ENCODE results near the gene CLEC16A.

Gene CLEC16A

DNA sequence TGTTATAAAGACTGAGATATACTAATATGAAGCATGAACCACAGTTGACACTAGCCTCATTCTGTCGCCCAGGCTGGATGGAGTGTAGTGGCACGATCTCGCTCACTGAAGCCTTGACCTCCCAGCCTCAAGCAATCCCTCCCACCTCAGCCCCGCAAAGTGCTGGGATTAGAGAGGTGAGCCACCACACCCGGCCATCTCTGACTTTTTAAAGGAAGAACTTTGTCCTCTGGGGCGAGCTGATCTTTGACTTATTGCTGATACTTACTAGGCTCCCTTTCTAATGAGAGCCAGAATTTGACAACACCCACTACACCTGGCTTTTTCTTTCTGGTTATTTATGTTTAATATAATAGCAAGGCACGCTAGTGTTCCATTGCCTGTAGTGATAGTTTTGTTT, 57.2 kb downstream of the CLEC16A start:
- H3K27me3 ChIP-seq (ENCODE audit: insufficient read depth, poor library complexity, severe bottlenecking): no peaks in the 10 kb centered on the region
- DNase-seq (ENCODE audit: low read depth in 1 of 2, low spot score in 1 of 2): no peak
- TF ChIP-seq, protein P1, sequence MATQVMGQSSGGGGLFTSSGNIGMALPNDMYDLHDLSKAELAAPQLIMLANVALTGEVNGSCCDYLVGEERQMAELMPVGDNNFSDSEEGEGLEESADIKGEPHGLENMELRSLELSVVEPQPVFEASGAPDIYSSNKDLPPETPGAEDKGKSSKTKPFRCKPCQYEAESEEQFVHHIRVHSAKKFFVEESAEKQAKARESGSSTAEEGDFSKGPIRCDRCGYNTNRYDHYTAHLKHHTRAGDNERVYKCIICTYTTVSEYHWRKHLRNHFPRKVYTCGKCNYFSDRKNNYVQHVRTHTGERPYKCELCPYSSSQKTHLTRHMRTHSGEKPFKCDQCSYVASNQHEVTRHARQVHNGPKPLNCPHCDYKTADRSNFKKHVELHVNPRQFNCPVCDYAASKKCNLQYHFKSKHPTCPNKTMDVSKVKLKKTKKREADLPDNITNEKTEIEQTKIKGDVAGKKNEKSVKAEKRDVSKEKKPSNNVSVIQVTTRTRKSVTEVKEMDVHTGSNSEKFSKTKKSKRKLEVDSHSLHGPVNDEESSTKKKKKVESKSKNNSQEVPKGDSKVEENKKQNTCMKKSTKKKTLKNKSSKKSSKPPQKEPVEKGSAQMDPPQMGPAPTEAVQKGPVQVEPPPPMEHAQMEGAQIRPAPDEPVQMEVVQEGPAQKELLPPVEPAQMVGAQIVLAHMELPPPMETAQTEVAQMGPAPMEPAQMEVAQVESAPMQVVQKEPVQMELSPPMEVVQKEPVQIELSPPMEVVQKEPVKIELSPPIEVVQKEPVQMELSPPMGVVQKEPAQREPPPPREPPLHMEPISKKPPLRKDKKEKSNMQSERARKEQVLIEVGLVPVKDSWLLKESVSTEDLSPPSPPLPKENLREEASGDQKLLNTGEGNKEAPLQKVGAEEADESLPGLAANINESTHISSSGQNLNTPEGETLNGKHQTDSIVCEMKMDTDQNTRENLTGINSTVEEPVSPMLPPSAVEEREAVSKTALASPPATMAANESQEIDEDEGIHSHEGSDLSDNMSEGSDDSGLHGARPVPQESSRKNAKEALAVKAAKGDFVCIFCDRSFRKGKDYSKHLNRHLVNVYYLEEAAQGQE (IDR thresholded peaks at IDR 0.05; ENCODE audit: insufficient replicate concordance, low read depth): no peak
- no peak for TF ChIP-seq GABPA (IDR thresholded peaks at IDR 0.05; ENCODE audit: low read depth)
- TF ChIP-seq, protein P2, sequence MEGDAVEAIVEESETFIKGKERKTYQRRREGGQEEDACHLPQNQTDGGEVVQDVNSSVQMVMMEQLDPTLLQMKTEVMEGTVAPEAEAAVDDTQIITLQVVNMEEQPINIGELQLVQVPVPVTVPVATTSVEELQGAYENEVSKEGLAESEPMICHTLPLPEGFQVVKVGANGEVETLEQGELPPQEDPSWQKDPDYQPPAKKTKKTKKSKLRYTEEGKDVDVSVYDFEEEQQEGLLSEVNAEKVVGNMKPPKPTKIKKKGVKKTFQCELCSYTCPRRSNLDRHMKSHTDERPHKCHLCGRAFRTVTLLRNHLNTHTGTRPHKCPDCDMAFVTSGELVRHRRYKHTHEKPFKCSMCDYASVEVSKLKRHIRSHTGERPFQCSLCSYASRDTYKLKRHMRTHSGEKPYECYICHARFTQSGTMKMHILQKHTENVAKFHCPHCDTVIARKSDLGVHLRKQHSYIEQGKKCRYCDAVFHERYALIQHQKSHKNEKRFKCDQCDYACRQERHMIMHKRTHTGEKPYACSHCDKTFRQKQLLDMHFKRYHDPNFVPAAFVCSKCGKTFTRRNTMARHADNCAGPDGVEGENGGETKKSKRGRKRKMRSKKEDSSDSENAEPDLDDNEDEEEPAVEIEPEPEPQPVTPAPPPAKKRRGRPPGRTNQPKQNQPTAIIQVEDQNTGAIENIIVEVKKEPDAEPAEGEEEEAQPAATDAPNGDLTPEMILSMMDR (IDR thresholded peaks at IDR 0.05; ENCODE audit: insufficient read depth, low read length): no peak
- no peak for TF ChIP-seq SPI1 (IDR thresholded peaks at IDR 0.05; ENCODE audit: borderline replicate concordance, low read depth)
- TF ChIP-seq POLR2AphosphoS5 (IDR thresholded peaks at IDR 0.05; ENCODE audit: low read depth): no peak
- no peak overlapping the region for H3K4me3 ChIP-seq (replicated peaks; ENCODE audit: insufficient read depth, low read length)
- H3K27ac ChIP-seq (replicated peaks): no peak overlapping the region

DNA sequence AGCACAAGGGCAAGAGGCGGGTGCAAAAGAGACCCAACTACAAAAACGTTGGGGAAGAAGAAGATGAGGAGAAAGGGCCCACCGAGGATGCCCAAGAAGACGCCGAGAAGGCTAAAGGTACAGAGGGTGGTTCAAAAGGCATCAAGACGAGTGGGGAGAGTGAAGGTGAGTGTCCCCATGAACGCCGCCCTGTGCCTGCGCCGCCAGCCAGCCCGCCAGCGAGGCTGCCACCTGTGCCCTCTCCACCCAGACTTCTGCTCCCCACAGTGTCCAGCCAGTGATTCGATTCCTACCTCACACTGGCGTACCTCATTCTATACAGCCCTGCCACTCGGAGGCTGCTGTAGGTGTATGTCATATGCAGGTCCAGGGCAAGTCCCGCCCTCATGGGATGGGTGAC, 58.8 kb downstream of the CLEC16A start:
- DNase-seq (ENCODE audit: low read depth in 1 of 2, low spot score in 1 of 2): no peak
- TF ChIP-seq, protein P2 (IDR thresholded peaks at IDR 0.05; ENCODE audit: insufficient read depth, low read length): no peak
- TF ChIP-seq GABPA (IDR thresholded peaks at IDR 0.05; ENCODE audit: low read depth): no peak
- Histone ChIP-seq H3K27ac (replicated peaks) (no peak overlapping the region), H3K4me3 (replicated peaks; ENCODE audit: insufficient read depth, low read length) (no peak overlapping the region), H3K27me3 (ENCODE audit: insufficient read depth, poor library complexity, severe bottlenecking) (no peaks in the 10 kb centered on the region)

DNA sequence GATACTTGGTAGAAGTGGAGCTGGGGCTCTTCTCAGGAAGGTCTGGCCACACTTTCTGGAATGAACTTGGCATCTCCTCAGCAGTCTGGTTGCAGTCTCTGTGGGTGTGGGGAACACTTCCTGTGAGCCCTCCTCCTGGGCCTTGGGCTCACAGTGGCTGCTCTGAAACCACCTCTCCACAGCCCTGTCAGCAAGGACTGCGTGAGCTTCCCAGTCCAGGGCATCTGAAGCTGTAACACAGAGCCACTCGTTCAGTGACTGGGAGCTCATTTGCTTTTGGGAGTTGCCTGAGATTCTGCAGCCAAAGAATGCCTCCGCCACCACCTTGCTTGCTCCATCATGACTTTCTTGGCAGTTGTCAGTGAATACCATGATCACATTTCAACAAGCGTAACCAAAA, 60.0 kb downstream of the CLEC16A start:
- H3K4me3 ChIP-seq (replicated peaks; ENCODE audit: insufficient read depth, low read length): no peak overlapping the region
- no peak for DNase-seq (ENCODE audit: low read depth in 1 of 2, low spot score in 1 of 2)
- no peak overlapping the region for H3K27ac ChIP-seq (replicated peaks)
- TF ChIP-seq, protein P1 (IDR thresholded peaks at IDR 0.05; ENCODE audit: insufficient replicate concordance, low read depth): no peak
- TF ChIP-seq, protein P2 (IDR thresholded peaks at IDR 0.05; ENCODE audit: insufficient read depth, low read length): no peak
- TF ChIP-seq POLR2AphosphoS5 (IDR thresholded peaks at IDR 0.05; ENCODE audit: low read depth) (no peak), SPI1 (IDR thresholded peaks at IDR 0.05; ENCODE audit: borderline replicate concordance, low read depth) (no peak), GABPA (IDR thresholded peaks at IDR 0.05; ENCODE audit: low read depth) (no peak)
- no peaks in the 10 kb centered on the region for H3K27me3 ChIP-seq (ENCODE audit: insufficient read depth, poor library complexity, severe bottlenecking)

DNA sequence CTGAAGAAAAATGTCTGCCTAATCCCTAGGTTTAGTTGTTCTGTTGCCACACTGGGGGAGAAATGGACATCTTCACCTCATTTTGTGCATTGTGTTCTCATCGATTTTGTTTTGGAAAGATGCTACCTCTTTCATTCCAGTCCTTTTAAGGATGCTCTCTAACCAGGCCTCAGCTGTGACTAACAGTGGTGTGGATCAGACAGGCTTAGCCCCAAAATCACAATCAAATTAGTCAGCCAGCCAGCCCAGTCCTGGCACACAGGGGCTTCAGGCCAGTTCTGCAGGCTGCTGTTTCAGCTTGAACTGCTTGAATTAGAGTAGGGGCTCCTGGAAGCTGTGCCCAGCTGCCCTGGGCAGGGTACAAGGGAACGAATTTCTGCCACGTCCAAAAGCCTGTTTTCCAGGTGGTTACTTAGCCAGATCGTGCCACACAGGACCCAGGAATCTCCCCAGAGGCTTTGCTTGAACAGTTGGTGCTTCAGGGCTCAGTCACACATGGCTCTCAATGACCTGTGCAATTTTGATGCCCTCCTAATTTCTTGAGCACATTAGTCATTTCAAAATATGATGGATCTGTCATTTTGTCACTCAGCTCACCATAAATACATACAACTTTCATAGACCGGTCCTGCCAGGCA, 60.7 kb downstream of the CLEC16A start:
- TF ChIP-seq, protein P1 (IDR thresholded peaks at IDR 0.05; ENCODE audit: insufficient replicate concordance, low read depth): no peak
- Histone ChIP-seq H3K27me3 (ENCODE audit: insufficient read depth, poor library complexity, severe bottlenecking) (no peaks in the 10 kb centered on the region), H3K27ac (replicated peaks) (no peak overlapping the region), H3K4me3 (replicated peaks; ENCODE audit: insufficient read depth, low read length) (no peak overlapping the region)
- DNase-seq (ENCODE audit: low read depth in 1 of 2, low spot score in 1 of 2): no peak

Data from HL-60 (cell line).